OCI-LY7 (cell line): Measurements from ENCODE around the gene FBH1. TPM values are rescaled to one million over a fixed set of nuclear protein-coding genes. Genes with fewer than 3 reads are reported as not detected.

Experiments used
- BruUV-seq: library from RNA; stranded (reverse); fragments of 400-500 nt; replicated peaks from 2 replicates; lab custom pipeline; 2021; lab: Mats Ljungman, UMichigan
- CTCF ChIA-PET: fragments of 300-600 bp; sonication (Branson Sonifier 250); formaldehyde crosslinking; loops from one replicate; lab custom pipeline; 2022; ENCODE audit warnings: antibody characterized with exemption; ENCODE audit not compliant: unreplicated experiment; lab: Charles Lee
- POLR2A ChIA-PET: fragments of 300-600 bp; sonication (Branson Sonifier 250); formaldehyde crosslinking; loops from one replicate; lab custom pipeline; 2022; ENCODE audit warnings: antibody characterized with exemption; lab: Charles Lee
- DNase-seq: peaks from one replicate; pipeline ENCODE4 v3.0.0-alpha.2; 2015; ENCODE audit warnings: low spot score
- H2AFZ ChIP-seq: fragments of 200-600 bp; sonication (generic), shearing (Covaris generic); 2 replicates; pipeline ENCODE4 v1.6.1; 2014; ENCODE audit warnings: mild to moderate bottlenecking, antibody characterized with exemption, low read length, moderate library complexity
- H3K27ac ChIP-seq: fragments of 200-600 bp; sonication (generic); 2 replicates; pipeline ENCODE4 v1.5.1; 2014; ENCODE audit warnings: mixed run types, low read depth, mild to moderate bottlenecking, moderate library complexity, low read length, inconsistent platforms; ENCODE audit not compliant: poor library complexity, severe bottlenecking
- H3K36me3 ChIP-seq: fragments of 200-600 bp; sonication (generic); 2 replicates; pipeline ENCODE4 v1.6.1; 2014; ENCODE audit warnings: mild to moderate bottlenecking, antibody characterized with exemption, low read length, moderate library complexity, mixed read lengths; ENCODE audit not compliant: insufficient read depth
- H3K4me1 ChIP-seq: fragments of 200-600 bp; sonication (generic); 2 replicates; pipeline ENCODE4 v1.5.1; 2014; ENCODE audit warnings: mild to moderate bottlenecking, low read length; ENCODE audit not compliant: insufficient read depth, poor library complexity, severe bottlenecking
- H3K4me2 ChIP-seq: fragments of 200-600 bp; sonication (generic); 2 replicates; pipeline ENCODE4 v1.6.1; 2014; ENCODE audit warnings: mild to moderate bottlenecking, low read length
- H3K4me3 ChIP-seq: fragments of 200-600 bp; sonication (generic); 2 replicates; pipeline ENCODE4 v1.5.1; 2014; ENCODE audit warnings: mild to moderate bottlenecking, low read depth, low read length; ENCODE audit not compliant: poor library complexity, severe bottlenecking
- H3K79me2 ChIP-seq: fragments of 200-600 bp; sonication (generic); 2 replicates; pipeline ENCODE4 v1.6.1; 2016; ENCODE audit warnings: low read depth, mild to moderate bottlenecking, low read length, moderate library complexity, mixed read lengths; ENCODE audit not compliant: insufficient read depth
- H3K9me2 ChIP-seq: fragments of 200-600 bp; sonication (generic); 2 replicates; pipeline ENCODE4 v1.6.1; 2016; ENCODE audit warnings: mild to moderate bottlenecking, low read length, mixed read lengths; ENCODE audit not compliant: insufficient read depth
- H3K9me3 ChIP-seq: fragments of 200-600 bp; sonication (generic); 2 replicates; pipeline ENCODE4 v1.6.1; 2014; ENCODE audit warnings: mild to moderate bottlenecking, mixed run types, low read length, mixed read lengths
- H4K20me1 ChIP-seq: fragments of 200-600 bp; sonication (generic); 2 replicates; pipeline ENCODE4 v1.6.1; 2014; ENCODE audit warnings: mild to moderate bottlenecking, antibody characterized with exemption, low read length, moderate library complexity, mixed read lengths; ENCODE audit not compliant: insufficient read depth
- CTCF ChIP-seq: fragments of 200-600 bp; sonication (generic); conservative IDR thresholded peaks from 2 replicates; pipeline ENCODE4 v1.5.1; 2014; ENCODE audit warnings: mild to moderate bottlenecking, antibody characterized with exemption, low read length, moderate library complexity, mixed read lengths
- EZH2phosphoT487 ChIP-seq: fragments of 200-600 bp; sonication (generic); IDR thresholded peaks from 2 replicates; pipeline ENCODE4 v1.6.1; 2018; ENCODE audit warnings: low read depth, borderline replicate concordance, mild to moderate bottlenecking, mixed run types, antibody characterized with exemption, low read length, moderate library complexity, mixed read lengths
- intact Hi-C: fragments of 100-400 bp; cut with micrococcal nuclease; formaldehyde crosslinking; loops from one replicate; pipeline ENCODE4 v1.10.0; 2022; ENCODE audit not compliant: unreplicated experiment
- total RNA-seq, 2 experiments: library from RNA; depleted of rRNA in 1 of 2; stranded (reverse); fragments of >200 nt in 1 of 2; shearing (Covaris generic) in 1 of 2; gene quantifications; 2 replicates each; pipeline ENCODE4 v1.2.3, GENCODE V29; 2014 to 2022

The FBH1 gene
- total RNA-seq, 2 experiments from 2014 or later, result 58.1 to 65.6 TPM

DNA sequence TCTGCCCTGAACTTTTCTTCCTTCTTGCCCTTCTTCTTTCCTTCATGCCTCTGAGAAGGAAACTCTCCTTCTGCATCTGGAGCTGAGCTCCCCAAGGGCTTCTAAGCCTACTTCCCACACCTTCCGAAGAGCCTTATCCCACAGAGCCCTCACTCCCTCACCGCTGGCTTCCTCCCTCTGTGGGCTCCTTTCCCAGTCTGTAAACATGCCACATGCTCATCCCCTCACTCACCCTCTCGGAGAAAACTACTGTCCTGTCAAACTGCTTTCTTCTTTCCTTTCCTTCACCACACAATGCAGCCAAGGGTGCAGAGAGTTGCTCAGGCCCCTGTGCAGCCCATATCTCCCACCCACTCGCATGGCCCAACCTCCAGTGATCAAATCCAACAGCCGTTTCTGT, 18.4 kb upstream of the FBH1 start:
- no peaks in the 10 kb centered on the region for H3K9me2 ChIP-seq

GRCh38 chr10:5873515-5873995, 16.5 kb upstream of the FBH1 start:
- Histone ChIP-seq H3K4me2 (peak overlapping the region; percentile 23; the same call in 1 of the 2 replicates), H2AFZ (no peak overlapping the region), H3K9me3 (peaks cover 6% of the 10 kb centered on the region; the same call in 1 of the 2 replicates), H3K4me3 (no peak overlapping the region), H3K27ac (no peak overlapping the region), H4K20me1 (no peaks in the 10 kb centered on the region), H3K36me3 (peaks cover 31% of the 10 kb centered on the region), H3K79me2 (no peaks in the 10 kb centered on the region), H3K9me2 (no peaks in the 10 kb centered on the region), H3K4me1 (peaks cover 10% of the 10 kb centered on the region)
- BruUV-seq, result no TSS peak
- CTCF ChIA-PET, result interaction anchor here (1.0 kb wide), 1 partner anchor 30 kb away, joined by 3 read pairs; no protein-coding TSS in a partner anchor
- POLR2A ChIA-PET, result interaction anchor here (0.6 to 1.5 kb wide), 11 partner anchors 12 to 133 kb away, joined by 3 to 6 read pairs (median 4); partner anchors contain the start of gene FBH1
- DNase-seq, result peak; percentile 79
- TF ChIP-seq EZH2phosphoT487, result no peak
- peak; percentile 86 for TF ChIP-seq CTCF
- intact Hi-C loops, result loop anchor here (1.0 to 10.0 kb wide), 4 partner anchors 32 to 429 kb away; partner anchors contain the start of gene GDI2

More for the DNA sequence above, 18.4 kb upstream of the FBH1 start:
- peaks cover 15% of the 10 kb centered on the region; the same call in 1 of the 2 replicates for H3K9me3 ChIP-seq
- no peak for DNase-seq
- H3K36me3 ChIP-seq, result peaks cover 17% of the 10 kb centered on the region
- POLR2A ChIA-PET, result interaction anchor here (1.0 to 2.7 kb wide), 2 partner anchors 13 to 15 kb away, joined by 4 to 11 read pairs; no protein-coding TSS in a partner anchor
- H2AFZ ChIP-seq, result no peak overlapping the region
- intact Hi-C loops, result loop anchor here (10.0 kb wide), 1 partner anchor 427 kb away; no protein-coding TSS in a partner anchor
- no peaks in the 10 kb centered on the region for H3K79me2 ChIP-seq
- peaks cover 10% of the 10 kb centered on the region for H3K4me1 ChIP-seq
- TF ChIP-seq CTCF (no peak), EZH2phosphoT487 (no peak)
- no TSS peak for BruUV-seq
- no peak overlapping the region for H3K4me2 ChIP-seq
- H3K27ac ChIP-seq, result no peak overlapping the region
- H4K20me1 ChIP-seq, result no peaks in the 10 kb centered on the region
- no peak overlapping the region for H3K4me3 ChIP-seq
- CTCF ChIA-PET, result no interaction called here
